OCI-LY1 (cell line): Measurements from ENCODE around the gene TMEM45A.

Experiments
- EZH2 ChIP-seq: fragments of 200-600 bp; sonication (generic), shearing (Covaris generic); IDR thresholded peaks from 2 replicates; pipeline ENCODE4 v1.8.0; 2017; ENCODE audit warnings: borderline replicate concordance, mixed run types, mild to moderate bottlenecking, antibody characterized with exemption, low read length, moderate library complexity, mixed read lengths
- TF ChIP-seq, protein P1 (sequence below): fragments of 200-600 bp; sonication (generic), shearing (Covaris generic); IDR thresholded peaks from 2 replicates; pipeline ENCODE4 v1.5.1; 2017; ENCODE audit warnings: mild to moderate bottlenecking, antibody characterized with exemption, low read length, moderate library complexity, mixed read lengths

- TF ChIP-seq, protein P1, sequence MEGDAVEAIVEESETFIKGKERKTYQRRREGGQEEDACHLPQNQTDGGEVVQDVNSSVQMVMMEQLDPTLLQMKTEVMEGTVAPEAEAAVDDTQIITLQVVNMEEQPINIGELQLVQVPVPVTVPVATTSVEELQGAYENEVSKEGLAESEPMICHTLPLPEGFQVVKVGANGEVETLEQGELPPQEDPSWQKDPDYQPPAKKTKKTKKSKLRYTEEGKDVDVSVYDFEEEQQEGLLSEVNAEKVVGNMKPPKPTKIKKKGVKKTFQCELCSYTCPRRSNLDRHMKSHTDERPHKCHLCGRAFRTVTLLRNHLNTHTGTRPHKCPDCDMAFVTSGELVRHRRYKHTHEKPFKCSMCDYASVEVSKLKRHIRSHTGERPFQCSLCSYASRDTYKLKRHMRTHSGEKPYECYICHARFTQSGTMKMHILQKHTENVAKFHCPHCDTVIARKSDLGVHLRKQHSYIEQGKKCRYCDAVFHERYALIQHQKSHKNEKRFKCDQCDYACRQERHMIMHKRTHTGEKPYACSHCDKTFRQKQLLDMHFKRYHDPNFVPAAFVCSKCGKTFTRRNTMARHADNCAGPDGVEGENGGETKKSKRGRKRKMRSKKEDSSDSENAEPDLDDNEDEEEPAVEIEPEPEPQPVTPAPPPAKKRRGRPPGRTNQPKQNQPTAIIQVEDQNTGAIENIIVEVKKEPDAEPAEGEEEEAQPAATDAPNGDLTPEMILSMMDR = no peak
- TF ChIP-seq EZH2 = no peak
Measured at GRCh38 chr3:100603469-100603868, 111.0 kb downstream of the TMEM45A start.
